ENCODE measurements around the gene PGM3. TPM values are rescaled to one million over a fixed set of nuclear protein-coding genes. Genes with fewer than 3 reads are reported as not detected.
"Not testable (repeated sequence)": the region's sequence is repeated elsewhere in the genome, so short reads cannot be mapped to it uniquely, and the experiment has no call there.

Gene PGM3
- polyA plus RNA-seq, 1 of the 3 experiments (the other 2 are of a cell fraction): 24.2 TPM

DNA sequence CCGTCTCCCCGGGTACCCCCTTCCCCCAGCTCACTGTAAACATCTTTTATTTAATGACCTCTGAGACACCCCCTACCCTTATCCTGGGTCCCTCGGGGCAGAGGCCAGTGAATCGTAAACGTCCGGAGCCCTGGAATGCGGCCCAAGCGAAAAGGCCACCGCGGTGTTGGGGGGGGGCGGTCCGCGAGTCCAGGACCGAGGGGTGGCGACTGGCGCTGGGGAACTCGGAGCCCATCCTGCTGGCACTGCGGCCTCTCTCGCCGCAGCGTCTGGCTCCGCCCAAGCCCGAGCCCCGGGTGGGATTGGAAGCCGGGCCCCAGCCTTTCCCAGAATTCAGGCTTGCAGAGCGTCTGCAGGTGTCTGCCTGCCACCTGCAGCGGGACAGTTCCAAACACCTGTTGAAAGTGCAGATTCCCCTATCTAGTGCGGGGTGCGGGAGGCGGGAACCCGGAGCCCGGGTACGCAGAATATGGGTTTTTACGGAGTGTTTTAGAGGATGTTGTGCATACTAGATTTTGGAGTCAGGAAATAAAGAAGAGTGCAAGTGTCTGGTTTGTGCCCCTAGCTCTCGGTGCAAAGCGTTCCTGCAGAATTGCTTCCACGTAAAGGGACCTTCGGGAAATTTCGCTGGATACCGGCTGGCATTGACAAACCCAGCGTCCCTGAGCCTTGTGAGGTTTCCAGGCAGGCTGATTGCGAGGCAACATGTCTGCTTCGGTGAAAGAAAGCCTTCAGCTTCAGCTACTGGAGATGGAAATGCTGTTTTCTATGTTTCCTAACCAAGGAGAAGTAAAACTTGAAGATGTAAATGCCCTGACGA, 892 bp upstream of the PGM3 start:
- Histone ChIP-seq H4K20me1 (ENCODE audit: insufficient read depth) (peaks cover 24% of the 10 kb centered on the region), H2AFZ (ENCODE audit: low read depth) (peak overlapping the region; percentile 89), H3F3A (replicated peaks; ENCODE audit: insufficient read depth) (peaks cover 18% of the 10 kb centered on the region), H3K27ac (ENCODE audit: low read depth in 2 of 2, low read length in 1 of 2) (peak overlapping the region; percentile 82 to 85), H3K36me3 (replicated peaks in 1 of 2; ENCODE audit: control insufficient read depth in 1 of 2, insufficient read depth in 2 of 2, low read length in 1 of 2) (peaks cover 41 to 45% of the 10 kb centered on the region in 2 experiments), H3K4me3 (ENCODE audit: low read depth in 2 of 2, low read length in 1 of 2) (peak overlapping the region; percentile 90 to 95), H3K9me2 (no peaks in the 10 kb centered on the region), H3K79me2 (ENCODE audit: insufficient read depth) (peaks cover 46% of the 10 kb centered on the region), H3K27me3 (ENCODE audit: insufficient read depth) (no peaks in the 10 kb centered on the region), H3K4me2 (peak overlapping the region; percentile 90), H3K9ac (peak overlapping the region; percentile 90), H3K4me1 (ENCODE audit: control insufficient read depth in 1 of 2, insufficient read depth in 2 of 2, low read depth in 1 of 2, low read length in 1 of 2) (peaks cover 8 to 17% of the 10 kb centered on the region in 2 experiments; a peak in 3 of 4 replicates), H3K9me3 (no peaks in the 10 kb centered on the region)
- TF ChIP-seq RCOR1 (IDR thresholded peaks at IDR 0.05; ENCODE audit: low read length) (peak; percentile 30; the same call in 1 of the 2 replicates), POLR2AphosphoS5 (IDR thresholded peaks at IDR 0.05; ENCODE audit: low read depth, low read length) (no peak), EZH2phosphoT487 (IDR thresholded peaks at IDR 0.05; ENCODE audit: borderline replicate concordance, low read depth) (no peak), EP300 (IDR thresholded peaks at IDR 0.05; ENCODE audit: borderline replicate concordance in 1 of 2, low read depth in 1 of 2, low read length in 1 of 2) (no peak), TAF1 (IDR thresholded peaks at IDR 0.05; ENCODE audit: borderline replicate concordance, low read depth, low read length) (no peak), RAD21 (IDR thresholded peaks at IDR 0.05; ENCODE audit: low read length) (no peak)
- POLR2A ChIA-PET: interaction anchor here (2.1 kb wide), 1 partner anchor 128 kb away, joined by 13 read pairs; the partner anchor contains the start of genes DOP1A and UBE3D
- CTCF ChIA-PET: interaction anchor here (0.6 to 7.7 kb wide), 6 partner anchors 13 to 434 kb away, joined by 3 to 69 read pairs (median 4); partner anchors contain the start of genes DOP1A and UBE3D
- WGBS (ENCODE audit: low lambda C conversion rate): 9% methylated on average over 33 of the region's 44 CpGs
- DNase-seq: peak; percentile 87

DNA sequence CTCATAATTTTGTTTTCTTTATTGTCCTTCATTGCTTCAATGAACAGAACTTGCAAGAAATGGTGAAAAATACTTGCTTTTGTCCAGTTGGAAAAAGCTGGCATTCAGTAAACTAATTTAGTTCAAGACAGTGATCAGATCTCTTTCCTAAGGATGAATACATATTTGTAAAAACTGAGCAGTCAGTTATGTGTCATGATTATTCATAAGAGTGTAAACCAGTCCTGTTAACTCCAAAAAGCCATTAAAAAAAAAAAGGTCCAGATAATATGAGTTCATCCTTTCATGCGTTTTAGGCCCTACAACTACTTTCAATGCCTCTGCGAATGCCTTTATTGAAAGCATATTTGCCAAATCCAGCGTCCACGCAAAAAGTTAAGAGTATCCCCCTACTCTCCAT, 609 bp downstream of the PGM3 start:
- H3K9me2 ChIP-seq: no peaks in the 10 kb centered on the region
- H3K9me3 ChIP-seq: no peaks in the 10 kb centered on the region
- WGBS (ENCODE audit: low lambda C conversion rate): 1% methylated on average over 4 of the region's 4 CpGs
- TF ChIP-seq GABPA (IDR thresholded peaks at IDR 0.05; ENCODE audit: low read depth) (no peak), GATA2 (CRISPR knock-in tag; IDR thresholded peaks at IDR 0.05) (no peak), RCOR1 (IDR thresholded peaks at IDR 0.05; ENCODE audit: low read length) (no peak), EP300 (IDR thresholded peaks at IDR 0.05; ENCODE audit: borderline replicate concordance in 1 of 2, low read depth in 1 of 2, low read length in 1 of 2) (no peak), CTCF (IDR thresholded peaks at IDR 0.05) (no peak), FOXM1 (IDR thresholded peaks at IDR 0.05; ENCODE audit: low read depth) (no peak), FOSL2 (IDR thresholded peaks at IDR 0.05; ENCODE audit: borderline replicate concordance, low read depth) (no peak), MAX (IDR thresholded peaks at IDR 0.05; ENCODE audit: low read depth) (no peak)
- TF ChIP-seq, protein P1, sequence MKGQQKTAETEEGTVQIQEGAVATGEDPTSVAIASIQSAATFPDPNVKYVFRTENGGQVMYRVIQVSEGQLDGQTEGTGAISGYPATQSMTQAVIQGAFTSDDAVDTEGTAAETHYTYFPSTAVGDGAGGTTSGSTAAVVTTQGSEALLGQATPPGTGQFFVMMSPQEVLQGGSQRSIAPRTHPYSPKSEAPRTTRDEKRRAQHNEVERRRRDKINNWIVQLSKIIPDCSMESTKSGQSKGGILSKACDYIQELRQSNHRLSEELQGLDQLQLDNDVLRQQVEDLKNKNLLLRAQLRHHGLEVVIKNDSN (IDR thresholded peaks at IDR 0.05; ENCODE audit: borderline replicate concordance, low read depth): no peak
- peak overlapping the region; percentile 90 to 95 for H3K4me3 ChIP-seq (ENCODE audit: low read depth in 2 of 2, low read length in 1 of 2)
- H3K27me3 ChIP-seq (ENCODE audit: insufficient read depth): no peaks in the 10 kb centered on the region
- CTCF ChIA-PET: interaction anchor here (7.7 kb wide), 1 partner anchor 125 kb away, joined by 69 read pairs; the partner anchor contains the start of genes DOP1A and UBE3D
- no peak for DNase-seq
- peaks cover 5 to 8% of the 10 kb centered on the region in 2 experiments; a peak in 3 of 4 replicates for H3K4me1 ChIP-seq (ENCODE audit: control insufficient read depth in 1 of 2, insufficient read depth in 2 of 2, low read depth in 1 of 2, low read length in 1 of 2)
- H3F3A ChIP-seq (replicated peaks; ENCODE audit: insufficient read depth): peaks cover 4% of the 10 kb centered on the region
- POLR2A ChIA-PET: no interaction called here
- H3K27ac ChIP-seq (ENCODE audit: low read depth in 2 of 2, low read length in 1 of 2): peak overlapping the region; percentile 82 to 85; a peak in 3 of 4 replicates
- H2AFZ ChIP-seq (ENCODE audit: low read depth): peak overlapping the region; percentile 89
- peak overlapping the region; percentile 90 for H3K4me2 ChIP-seq
- H3K79me2 ChIP-seq (ENCODE audit: insufficient read depth): peaks cover 61% of the 10 kb centered on the region
- peaks cover 24% of the 10 kb centered on the region for H4K20me1 ChIP-seq (ENCODE audit: insufficient read depth)
- H3K36me3 ChIP-seq (replicated peaks in 1 of 2; ENCODE audit: control insufficient read depth in 1 of 2, insufficient read depth in 2 of 2, low read length in 1 of 2): peaks cover 53 to 55% of the 10 kb centered on the region in 2 experiments
- H3K9ac ChIP-seq: peak overlapping the region; percentile 90

GRCh38 chr6:83191974-83192373, 1.1 kb downstream of the PGM3 start:
- Histone ChIP-seq H4K20me1 (ENCODE audit: insufficient read depth) (peaks cover 24% of the 10 kb centered on the region), H3K27ac (ENCODE audit: low read depth in 2 of 2, low read length in 1 of 2) (peak overlapping the region in 1 of 2 experiments; percentile 82; a peak in 2 of 4 replicates), H3K9ac (peak overlapping the region; percentile 90), H3K4me2 (peak overlapping the region; percentile 90), H3K36me3 (replicated peaks in 1 of 2; ENCODE audit: control insufficient read depth in 1 of 2, insufficient read depth in 2 of 2, low read length in 1 of 2) (peaks cover 53 to 57% of the 10 kb centered on the region in 2 experiments), H3K79me2 (ENCODE audit: insufficient read depth) (peaks cover 65% of the 10 kb centered on the region), H3K4me3 (ENCODE audit: low read depth in 2 of 2, low read length in 1 of 2) (peak overlapping the region; percentile 90 to 95)
- POLR2A ChIA-PET; H3F3A ChIP-seq (replicated peaks; ENCODE audit: insufficient read depth); H2AFZ ChIP-seq (ENCODE audit: low read depth); H3K9me3 ChIP-seq; H3K9me2 ChIP-seq; DNase-seq; H3K4me1 ChIP-seq (ENCODE audit: control insufficient read depth in 1 of 2, insufficient read depth in 2 of 2, low read depth in 1 of 2, low read length in 1 of 2); H3K27me3 ChIP-seq (ENCODE audit: insufficient read depth): not testable (repeated sequence)
- CTCF ChIA-PET: interaction anchor here (7.7 kb wide), 1 partner anchor 125 kb away, joined by 69 read pairs; the partner anchor contains the start of genes DOP1A and UBE3D
- WGBS (ENCODE audit: low lambda C conversion rate): 83% methylated on average over 18 of the region's 18 CpGs
